HG03558 (cell line): Measurements from ENCODE around the gene OR2G6.
"Not testable (repeated sequence)": the region's sequence is repeated elsewhere in the genome, so short reads cannot be mapped to it uniquely, and the experiment has no call there.

Source experiments
- ATAC-seq: cut with Tn5 transposase; IDR thresholded peaks from one replicate; pipeline ENCODE4 v1.9.1; 2021; ENCODE audit warnings: moderate number of reproducible peaks; ENCODE audit not compliant: unreplicated experiment; ENCODE audit errors: extremely low read depth

The OR2G6 gene

GRCh38 chr1:248573856-248574255 lies 66.0 kb downstream of the OR2G6 start:
- ATAC-seq: not testable (repeated sequence)

- ATAC-seq: not testable (repeated sequence)
Measured at GRCh38 chr1:248574657-248575056, 66.8 kb downstream of the OR2G6 start, which contains the start of gene OR2T34. TSS of gene OR2T34 (minus strand) at chr1:248574757. CDS start at chr1:248574757, 0 bp downstream.

GRCh38 chr1:248576260-248576980 lies 68.5 kb downstream of the OR2G6 start:
- ATAC-seq: no peak
